Eye (tissue), 1 donor: ENCODE data around the gene SUN5.
A peak's percentile ranks its signal among the peaks of the same experiment; 100 is the strongest.

Experiments used
- DNase-seq: peaks from one replicate; pipeline ENCODE4 v3.0.0-alpha.2; 2015

SUN5 gene

DNA sequence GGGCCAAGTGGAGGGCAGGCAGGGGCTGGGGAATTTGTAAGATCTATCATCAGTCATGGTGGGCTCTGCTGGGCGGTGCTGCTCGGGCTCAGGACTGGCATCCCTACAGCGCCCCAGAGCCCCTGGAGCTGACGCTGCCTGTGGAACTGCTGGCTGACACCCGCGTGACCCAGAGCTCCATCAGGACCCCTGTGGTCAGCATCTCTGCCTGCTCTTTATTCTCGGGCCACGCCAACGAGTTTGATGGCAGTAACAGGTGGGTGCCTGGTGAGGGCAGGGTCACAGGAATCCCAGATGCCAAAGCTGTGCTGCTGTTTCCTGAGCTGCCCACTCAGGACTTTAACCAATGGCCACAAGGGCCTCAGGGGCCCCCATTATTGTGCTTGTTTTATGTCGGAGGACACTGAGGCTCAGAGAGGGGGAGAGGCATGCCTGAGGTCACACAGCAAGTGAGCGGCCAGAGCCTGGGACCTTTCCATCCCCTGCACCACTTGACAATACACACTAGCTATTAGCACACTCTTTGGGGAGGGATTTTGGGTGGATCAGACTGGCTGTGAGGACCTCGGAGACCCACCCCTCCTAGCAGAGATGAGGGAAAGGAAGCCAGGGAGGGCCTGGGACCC lies 9.6 kb upstream of the SUN5 start:
- no peak for DNase-seq

DNA sequence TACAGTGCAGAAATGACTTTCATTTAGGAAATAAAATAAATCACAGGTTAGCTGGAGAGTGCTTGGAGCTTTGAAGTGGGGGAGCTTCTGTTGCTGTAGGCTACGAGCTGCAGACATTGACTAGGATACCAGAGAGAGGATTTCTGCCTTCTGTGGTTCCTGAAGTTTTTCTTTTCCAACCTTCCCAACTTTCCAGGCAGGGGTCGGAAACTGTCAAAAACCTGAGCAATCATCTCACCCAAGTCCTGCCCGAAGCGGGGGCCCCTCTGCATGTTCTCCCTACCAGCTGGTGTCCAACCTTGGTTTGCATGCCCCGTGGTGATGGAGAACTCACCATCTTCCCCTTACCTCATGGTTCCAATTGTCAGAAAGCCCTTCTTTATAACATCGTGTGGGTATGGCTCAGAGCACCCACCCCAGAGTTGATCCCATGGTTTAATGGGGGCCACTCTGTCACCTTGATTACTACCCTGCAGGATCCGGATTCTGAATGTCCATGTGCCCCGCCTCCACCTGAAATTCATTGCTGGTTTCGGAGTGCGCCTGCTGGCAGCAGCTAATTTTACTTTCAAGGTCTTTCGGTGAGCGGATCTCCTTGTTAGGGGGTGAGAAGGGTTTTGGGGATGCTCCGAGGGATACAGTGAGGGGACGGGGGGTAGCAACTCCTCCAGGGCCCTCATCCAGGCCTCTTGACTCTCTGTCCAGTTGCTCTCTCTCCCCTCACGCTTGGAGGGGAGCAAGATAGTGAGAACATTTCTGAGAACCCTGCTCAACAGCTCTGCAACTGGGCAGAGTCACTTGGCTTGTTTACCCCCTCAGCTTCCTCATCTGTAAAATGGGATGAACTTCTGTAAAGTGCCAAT lies 8.3 kb upstream of the SUN5 start:
- DNase-seq: no peak

DNA sequence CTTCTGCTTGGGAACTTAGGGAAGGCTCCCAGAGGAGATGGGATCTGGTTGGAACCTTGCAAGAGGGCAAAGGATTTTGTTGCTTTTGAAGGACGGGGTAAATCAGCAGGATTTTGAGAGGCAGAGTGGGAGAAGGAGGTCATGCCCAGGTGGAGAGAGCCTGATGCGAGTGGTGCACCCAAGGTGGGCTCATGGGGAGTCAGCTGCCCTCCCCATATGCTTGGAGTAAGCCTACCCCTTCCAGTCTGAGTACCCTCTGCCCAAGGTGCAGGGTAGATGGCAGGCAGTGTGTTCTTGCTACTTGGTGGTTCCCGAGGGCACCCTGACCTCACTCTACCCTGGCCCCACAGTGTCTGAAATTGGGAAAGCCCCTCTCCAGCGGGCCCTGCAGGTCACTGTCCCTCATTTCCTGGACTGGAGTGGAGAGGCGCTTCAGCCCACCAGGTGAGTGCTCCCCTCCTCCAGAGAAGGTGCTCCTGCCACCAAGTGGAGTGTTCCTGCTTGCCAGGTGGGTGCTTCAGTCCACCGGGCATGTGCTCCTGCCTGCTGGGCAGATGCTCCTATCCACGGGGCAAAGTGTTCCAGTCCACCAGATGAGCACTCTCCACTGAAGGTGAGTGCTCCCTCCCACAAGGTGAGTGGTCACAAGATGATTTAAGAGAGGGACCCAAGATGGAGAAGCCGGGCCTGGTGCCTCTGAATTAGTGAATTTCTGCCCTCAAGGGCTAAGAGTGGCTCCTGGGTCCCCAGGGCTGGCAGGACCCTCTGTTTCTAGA lies 6.6 kb upstream of the SUN5 start:
- DNase-seq: no peak

DNA sequence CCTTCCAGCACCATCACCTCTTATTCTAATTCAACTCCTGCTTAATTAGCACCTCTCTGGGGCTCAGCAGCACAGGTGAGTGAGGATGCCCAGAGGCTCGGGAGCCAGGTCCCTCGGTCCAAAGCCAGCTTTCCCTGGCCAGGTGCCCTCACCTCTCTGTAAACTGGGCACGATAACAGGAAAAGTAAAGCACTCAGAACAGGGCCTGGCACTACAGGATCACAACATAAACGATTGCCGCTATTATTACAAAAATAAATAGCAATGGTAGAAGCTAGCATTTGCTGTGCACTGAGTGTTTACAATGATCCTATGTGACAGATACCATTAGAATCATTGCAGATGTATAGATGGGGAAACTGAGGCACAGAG lies 5.9 kb upstream of the SUN5 start:
- DNase-seq: no peak

DNA sequence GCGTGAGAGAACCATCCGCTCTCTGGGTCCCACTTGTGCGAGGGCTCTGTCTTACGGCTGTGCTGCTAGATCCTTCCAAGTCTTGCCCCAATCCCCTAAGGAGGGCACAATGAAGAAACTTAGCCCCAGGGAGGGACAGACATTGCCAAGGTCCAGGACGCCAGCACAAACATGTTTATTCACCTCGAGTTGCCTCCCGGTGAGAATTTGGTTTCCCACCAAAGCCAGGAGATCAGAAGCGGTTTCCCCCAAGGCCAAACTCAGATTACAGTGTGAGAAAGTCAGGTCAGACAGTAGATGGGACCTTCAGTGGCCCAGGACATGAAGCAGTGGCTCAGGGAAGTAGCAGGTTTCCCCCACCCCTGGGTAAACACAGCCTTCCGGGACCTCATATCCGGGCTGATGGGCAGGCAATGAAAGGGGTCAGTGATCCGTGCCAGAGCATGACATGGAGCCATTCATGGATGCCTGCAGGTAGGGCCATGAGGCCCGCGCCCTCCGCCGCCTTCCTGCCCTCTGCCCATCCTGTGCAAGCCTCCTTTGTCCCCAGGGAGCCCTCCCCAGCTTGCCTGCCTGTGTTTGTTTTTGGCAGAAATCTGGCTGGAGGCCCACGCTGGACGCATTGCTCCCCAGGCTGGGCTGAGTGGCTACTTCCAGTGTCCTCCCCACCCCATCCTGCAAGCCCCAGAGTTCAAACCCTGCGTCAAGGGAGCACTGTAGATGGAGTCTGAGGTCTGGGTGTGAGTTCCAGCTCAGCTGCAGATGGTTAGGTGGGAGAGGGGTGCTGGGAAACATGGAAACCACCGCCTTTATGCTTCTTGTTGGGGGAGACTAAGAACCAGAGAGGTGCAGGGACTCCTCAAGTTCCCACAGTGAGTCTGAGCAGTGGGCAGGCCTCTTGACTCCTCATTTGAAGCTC lies 5.2 kb upstream of the SUN5 start:
- peak; percentile 22 for DNase-seq

DNA sequence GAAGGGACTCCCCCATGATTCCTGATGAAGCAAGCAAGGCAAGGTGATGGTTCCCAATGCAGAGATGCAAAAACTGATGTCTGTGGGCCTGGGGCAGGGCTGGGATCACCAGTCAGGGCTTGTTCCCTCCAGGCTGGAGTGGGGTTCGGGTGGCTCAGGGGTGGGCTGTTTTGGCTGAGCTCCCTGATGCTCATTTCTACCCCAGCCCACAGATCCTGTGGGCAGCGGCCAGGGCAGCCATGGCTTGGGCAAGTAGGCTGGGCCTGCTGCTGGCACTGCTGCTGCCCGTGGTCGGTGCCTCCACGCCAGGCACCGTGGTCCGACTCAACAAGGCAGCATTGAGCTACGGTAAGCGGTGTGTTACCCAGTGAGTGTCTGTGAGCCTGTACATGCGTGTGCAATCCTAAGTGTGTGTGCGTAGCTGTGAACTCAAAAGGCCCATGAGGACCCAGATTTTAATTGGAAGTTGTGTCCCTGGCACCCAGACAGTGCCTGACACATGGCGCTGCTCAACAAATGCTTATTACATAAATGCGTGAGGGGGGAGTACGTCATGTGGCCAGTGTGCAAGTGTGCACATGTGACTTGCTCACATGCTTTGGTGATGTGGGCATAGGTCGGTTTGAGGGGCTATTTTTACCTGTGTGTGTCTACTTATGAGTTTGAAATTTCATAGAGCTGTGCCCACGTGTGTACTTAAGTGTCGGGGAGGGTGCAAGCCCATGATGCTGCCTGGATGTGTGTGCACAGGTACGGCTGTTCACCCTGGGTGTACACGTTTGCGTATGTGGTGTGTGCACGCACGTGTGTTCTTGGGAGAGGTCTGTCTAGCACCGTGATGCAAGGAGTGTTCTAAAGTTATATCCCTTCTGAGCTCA lies 4.3 kb upstream of the SUN5 start:
- no peak for DNase-seq

DNA sequence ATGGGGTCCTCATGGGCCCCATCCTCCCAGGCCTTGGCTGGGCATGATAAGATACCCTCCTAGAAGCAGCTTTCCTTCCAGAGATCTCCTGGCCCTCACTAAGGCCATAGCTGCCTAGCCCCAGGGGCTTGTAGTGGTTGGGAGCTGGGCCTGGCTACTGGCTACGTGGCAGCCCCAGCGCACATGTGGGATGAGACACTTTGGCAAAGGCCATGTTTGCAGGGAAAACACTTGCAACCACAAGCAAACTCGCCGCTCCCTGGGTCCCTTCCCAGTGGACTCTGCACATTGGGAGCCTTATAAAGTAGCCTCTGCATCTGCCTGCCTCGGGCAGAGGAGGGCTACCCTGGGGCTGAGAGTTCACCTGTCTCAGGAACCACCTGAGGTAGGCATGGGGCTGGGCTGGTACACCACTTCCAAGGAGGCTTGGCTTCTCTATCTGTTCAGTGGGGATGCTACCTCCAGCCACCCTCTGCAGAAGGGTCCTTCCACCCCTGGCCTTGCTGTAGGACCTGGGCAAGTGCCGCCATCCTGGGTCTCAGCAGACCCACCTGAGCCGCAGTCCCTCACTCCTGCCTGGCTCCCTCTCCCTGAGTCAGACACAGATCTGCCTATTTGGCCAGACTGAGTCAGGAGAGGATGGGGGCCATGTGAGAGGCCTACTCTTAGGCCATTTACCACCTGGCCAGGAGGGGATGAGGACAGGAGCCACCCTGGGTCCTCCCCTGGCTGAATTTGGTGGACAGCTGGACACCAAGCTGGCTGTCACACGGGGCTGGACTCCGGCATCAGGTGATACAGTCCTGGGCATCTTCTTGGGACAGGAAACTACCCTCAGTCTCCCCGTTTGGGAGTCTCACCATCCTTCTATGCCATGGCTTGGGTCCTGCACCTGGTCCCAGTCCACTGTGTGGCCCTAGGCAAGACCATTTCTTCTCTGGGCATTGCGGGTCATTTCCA lies 3.4 kb upstream of the SUN5 start, which contains the start of gene BPIFB2:
TSS of gene BPIFB2 (plus strand) at position 329 of the 960 bp plus-strand sequence. CDS start 871 bp downstream, outside the sequence.
- DNase-seq: no peak

DNA sequence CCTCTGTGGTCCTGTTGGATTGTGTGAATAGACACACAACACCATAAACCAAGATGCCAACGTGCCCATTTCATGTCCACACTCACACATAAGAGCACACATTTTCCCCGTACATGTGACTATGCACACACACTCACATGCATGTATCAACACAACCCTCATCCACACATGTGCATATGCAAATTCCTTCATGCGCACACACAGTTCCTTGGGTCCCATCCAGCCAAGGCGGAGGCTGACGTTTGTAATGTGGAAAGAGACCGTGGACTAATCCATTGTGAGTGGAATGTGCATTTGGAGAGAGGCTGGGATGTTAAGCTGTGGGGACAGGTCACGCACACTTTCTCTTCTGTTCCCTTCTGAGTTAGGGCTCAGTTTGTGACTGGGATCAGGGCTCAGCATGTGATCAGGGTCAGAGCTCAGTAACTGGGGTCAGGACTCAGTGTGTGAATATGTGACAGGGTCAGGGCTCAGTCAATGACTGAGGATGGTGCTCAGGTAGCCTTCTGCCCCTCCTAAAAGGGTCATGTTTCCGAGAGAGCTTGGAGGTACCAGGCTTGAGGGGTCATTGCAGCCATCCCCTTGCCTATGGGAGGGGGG lies 2.6 kb upstream of the SUN5 start:
- DNase-seq: no peak

DNA sequence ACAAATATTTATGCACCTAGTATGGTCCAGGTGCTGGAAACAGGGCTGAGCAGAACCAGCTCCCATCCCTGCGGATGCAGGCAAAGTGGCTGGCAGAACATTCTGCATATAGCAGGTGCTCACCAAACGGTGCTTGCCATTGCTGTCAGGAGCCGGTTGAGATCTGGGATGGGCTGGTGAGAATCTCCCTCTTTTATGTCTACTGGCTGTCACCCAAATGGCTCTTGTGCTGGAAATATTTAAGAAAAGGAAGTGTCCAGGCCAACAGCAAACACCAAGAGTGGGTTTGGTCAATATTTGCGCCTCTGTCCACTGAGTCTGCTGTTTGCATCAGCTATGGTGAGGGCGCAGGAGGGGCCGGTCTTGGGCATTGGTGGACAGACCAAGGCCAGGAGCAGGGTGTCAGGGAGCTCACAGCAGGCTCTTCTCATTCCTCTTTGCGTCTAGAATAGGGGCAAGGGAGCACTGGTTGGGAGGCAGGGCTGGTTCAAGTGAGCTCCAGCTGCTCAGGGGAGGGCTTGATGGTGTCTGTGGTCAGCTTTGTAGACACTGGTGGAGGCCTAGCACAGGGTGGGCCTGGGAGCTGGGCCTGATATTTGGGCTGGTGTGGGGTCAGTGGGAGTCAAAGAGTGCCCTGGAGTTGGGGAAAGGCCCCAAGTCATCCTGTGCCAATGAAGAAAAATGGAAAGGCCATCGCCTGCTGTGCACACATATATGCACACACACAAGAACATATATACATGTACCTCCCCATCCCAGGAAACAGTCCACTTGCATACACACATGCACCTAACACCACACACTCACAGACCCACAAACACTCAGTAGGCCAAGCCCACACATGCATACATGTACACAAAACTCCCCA lies 1.9 kb upstream of the SUN5 start:
- no peak for DNase-seq

DNA sequence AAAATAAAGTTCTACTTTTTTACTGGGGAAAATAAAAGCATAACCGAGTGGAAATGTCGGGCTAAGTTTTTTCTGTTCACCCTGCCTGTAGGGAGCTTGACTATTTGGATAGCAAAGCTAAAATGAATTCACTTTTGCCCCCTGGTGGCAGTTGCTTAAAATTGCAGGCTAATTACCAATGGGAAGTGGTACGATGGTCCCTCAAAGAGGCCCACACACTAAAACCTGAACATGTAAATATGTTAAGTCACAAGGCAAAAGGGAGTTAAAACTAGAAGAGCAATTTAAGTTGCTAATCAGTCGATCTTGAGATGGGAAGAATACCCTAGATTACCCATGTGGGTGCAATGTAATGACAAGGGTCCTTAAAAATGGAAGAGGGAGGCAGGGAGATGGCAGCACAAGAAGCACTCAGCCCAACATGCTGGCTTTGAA lies 916 bp upstream of the SUN5 start:
- DNase-seq: no peak

DNA sequence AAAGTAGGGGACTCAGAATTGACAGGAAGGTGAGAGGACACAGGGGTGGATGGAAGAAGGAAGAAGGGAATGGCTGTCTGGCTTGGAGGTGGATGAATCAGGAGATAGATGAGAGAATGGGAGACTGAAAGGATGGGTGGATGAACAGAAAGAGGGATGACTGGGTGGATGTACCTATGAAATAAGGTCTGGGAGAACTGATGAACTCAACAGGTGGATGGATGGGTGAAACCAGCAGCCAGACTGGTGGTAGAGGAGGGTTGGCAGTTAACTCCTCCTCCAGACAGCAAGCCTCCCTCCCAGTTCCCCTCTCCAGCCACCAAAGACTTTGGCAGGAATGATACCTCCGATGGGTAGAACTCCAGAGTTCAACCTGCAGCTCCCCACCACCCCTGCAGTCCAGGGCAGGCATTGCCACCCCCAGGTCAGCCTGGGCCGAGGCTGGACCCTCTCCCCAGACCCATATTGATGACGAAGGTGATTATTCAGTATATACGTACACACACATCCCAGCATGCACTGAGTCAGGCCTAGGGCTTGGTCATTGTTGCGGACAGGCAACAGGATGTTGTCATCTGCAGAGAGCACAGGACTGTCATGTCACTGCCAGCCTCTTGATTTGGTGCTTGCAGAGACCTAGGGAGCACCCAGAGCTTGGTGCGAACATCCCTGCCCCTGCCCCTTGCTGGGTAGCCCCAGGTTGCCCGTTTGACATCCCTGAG lies 2.0 kb downstream of the SUN5 start:
- no peak for DNase-seq

DNA sequence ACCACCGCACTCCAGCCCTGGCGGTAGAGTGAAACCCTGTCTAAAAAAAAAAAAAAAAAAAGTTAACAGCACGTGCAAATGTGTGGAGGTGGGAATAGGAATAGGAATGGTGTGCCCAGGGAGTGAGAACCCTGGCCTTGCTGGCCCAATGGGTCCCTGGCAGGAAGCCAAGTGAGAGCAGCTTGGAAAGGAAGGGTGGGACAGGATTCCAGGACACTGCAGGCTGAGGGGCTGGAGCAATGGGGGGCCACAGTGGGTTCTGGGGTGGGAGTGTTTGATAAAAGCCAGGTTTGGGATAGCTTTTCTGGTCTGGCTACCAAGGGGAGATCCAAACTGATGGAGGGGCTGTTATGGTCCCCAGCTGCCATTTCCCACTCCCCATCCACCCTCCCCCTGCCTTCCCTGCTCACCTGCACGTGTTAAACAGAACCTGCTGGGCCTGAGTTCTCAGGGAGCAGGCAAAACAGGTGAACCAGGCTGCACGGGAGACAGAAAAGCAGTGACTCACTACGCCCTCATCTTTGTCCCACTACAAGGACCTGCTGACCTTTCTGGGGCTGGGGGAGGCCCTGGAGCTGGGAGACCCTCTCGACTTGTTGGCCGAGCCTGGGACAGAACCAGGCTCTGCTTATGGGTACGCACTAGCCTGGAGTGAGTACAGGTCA lies 3.3 kb downstream of the SUN5 start:
- no peak for DNase-seq

DNA sequence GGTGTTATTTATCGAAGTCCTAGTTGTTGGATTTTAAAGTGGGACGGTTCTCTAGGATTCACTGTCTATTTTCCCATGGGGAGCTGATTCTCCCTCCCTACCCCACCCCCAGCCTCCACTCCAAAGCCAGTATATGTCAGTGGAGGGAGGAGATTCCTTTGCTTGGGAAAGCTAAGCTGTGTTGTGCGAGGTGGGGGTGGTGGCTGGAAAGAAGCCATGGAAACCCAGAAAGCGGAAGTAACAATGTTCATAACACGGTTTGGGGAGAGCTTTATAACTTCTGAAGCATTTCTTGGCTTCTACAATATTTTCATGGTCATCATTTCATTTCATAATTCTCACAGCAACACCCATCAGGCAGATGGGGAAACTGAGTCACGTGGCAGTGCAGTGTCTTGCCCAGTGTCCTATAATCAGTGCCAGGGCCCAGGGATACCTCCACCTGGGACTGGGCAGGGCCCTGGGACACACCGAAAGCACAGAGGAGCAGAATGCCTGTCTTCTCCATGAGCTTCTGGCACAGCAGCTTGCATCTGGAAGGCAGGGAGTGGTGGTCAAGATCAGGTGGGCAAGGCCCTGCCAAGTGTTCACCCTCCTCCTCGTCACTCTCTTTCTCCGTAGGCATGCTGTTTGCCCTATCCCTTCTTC lies 4.5 kb downstream of the SUN5 start:
- no peak for DNase-seq

DNA sequence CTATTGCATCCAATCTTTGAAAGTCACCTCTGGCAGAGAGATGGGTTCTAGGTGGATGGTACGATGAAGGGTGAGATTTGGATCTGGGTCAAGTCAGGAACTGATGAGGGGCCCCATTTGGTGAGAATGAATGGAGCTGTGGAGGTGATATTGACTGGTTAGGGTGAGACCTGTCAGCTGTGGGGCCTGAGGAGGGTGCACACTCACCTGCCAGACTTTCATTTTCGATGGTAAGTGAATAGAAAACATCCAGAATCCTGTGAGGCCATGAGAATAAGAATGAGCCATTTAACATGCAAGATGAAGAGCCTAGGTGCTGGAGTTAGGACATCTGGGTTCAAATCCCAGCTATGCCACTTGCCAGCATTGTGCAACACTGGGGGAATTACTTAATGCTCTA lies 6.8 kb downstream of the SUN5 start:
- DNase-seq: no peak

DNA sequence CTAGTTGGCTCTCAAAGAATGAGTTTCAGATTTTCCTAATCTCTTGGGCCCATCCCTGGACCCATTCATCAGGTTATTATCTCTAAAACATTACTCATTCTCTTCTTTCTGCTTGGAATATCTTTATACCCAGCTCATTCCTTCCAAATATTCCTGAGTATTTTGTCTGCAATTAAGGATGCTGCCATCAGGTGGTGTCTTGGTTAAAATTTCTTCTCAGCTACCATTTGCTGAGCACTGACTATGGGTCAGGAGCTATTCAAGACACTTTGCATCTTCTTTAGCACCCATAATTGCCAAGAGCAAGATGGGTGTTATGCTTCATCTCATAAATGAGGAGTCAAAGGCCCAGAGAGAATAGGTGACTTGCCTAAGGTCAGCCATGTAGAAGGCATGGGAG lies 8.4 kb downstream of the SUN5 start:
- DNase-seq: no peak

DNA sequence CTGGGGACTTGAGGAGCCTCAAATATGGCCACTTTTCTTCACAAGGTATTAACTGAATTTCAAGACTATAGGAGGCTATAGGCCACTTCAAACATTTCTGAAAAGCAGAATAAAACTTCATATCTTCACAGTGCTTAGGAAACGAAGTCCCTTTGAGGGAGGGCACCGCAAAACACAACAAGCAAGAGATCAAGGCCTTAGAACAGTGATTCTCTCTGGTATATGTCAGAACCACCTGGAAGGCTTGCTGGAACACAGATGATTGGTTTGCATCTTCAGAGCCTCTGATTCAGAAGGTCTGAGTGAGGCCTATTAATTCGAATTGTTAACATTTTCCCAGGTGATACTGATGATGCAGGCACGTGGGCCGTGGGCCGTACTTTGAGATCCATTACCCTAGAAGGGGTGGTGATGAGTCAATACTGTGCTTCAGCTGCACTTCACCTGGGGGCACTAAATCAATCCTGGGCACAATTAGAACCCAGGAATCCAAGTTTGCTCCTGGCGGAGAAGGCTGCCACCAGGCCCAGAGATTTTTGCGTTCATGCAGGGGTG lies 10.7 kb downstream of the SUN5 start:
- DNase-seq: no peak
